ENCODE measurements around the gene TAB2. TPM values are rescaled to one million over a fixed set of nuclear protein-coding genes. Genes with fewer than 3 reads are reported as not detected.
"Not testable (repeated sequence)": the region's sequence is repeated elsewhere in the genome, so short reads cannot be mapped to it uniquely, and the experiment has no call there.

The TAB2 gene
- total RNA-seq, 1 experiment from 2014 or later, result 43.6 TPM

- DNase-seq, result no peak
- TF ChIP-seq, protein P1, sequence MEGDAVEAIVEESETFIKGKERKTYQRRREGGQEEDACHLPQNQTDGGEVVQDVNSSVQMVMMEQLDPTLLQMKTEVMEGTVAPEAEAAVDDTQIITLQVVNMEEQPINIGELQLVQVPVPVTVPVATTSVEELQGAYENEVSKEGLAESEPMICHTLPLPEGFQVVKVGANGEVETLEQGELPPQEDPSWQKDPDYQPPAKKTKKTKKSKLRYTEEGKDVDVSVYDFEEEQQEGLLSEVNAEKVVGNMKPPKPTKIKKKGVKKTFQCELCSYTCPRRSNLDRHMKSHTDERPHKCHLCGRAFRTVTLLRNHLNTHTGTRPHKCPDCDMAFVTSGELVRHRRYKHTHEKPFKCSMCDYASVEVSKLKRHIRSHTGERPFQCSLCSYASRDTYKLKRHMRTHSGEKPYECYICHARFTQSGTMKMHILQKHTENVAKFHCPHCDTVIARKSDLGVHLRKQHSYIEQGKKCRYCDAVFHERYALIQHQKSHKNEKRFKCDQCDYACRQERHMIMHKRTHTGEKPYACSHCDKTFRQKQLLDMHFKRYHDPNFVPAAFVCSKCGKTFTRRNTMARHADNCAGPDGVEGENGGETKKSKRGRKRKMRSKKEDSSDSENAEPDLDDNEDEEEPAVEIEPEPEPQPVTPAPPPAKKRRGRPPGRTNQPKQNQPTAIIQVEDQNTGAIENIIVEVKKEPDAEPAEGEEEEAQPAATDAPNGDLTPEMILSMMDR (IDR thresholded peaks at IDR 0.05; ENCODE audit: insufficient read depth in 1 of 2, low read depth in 1 of 2, low read length in 1 of 2, severe bottlenecking in 1 of 2, unreplicated experiment in 1 of 2), result no peak
- no peaks in the 10 kb centered on the region for H3K4me1 ChIP-seq
- Mint-ChIP-seq H3K27me3 (ENCODE audit: insufficient read depth, unreplicated experiment) (no peaks in the 10 kb centered on the region), H3K36me3 (ENCODE audit: insufficient read depth, unreplicated experiment) (no peaks in the 10 kb centered on the region), H3K27ac (ENCODE audit: unreplicated experiment) (no peak overlapping the region), H3K9me3 (ENCODE audit: unreplicated experiment) (no peaks in the 10 kb centered on the region), H3K4me3 (ENCODE audit: unreplicated experiment) (no peak overlapping the region), H3K4me1 (ENCODE audit: low read depth, unreplicated experiment) (no peaks in the 10 kb centered on the region)
- BruUV-seq (replicated peaks), result no TSS peak
- H3K4me3 ChIP-seq (ENCODE audit: low read depth, low read length), result no peak overlapping the region
- H3K9me3 ChIP-seq, result no peaks in the 10 kb centered on the region
- H3K36me3 ChIP-seq (ENCODE audit: control insufficient read depth, insufficient read depth, low read length), result no peaks in the 10 kb centered on the region
- CTCF ChIA-PET, result no interaction called here
- POLR2A ChIA-PET, result no interaction called here
- H3K27me3 ChIP-seq (replicated peaks; ENCODE audit: control insufficient read depth, insufficient read depth, low read length), result no peaks in the 10 kb centered on the region
- intact Hi-C loops (cut with micrococcal nuclease; ENCODE audit: unreplicated experiment), result no loop called here
Observed at GRCh38 chr6:149458196-149458595, 140.7 kb downstream of the TAB2 start.

DNA sequence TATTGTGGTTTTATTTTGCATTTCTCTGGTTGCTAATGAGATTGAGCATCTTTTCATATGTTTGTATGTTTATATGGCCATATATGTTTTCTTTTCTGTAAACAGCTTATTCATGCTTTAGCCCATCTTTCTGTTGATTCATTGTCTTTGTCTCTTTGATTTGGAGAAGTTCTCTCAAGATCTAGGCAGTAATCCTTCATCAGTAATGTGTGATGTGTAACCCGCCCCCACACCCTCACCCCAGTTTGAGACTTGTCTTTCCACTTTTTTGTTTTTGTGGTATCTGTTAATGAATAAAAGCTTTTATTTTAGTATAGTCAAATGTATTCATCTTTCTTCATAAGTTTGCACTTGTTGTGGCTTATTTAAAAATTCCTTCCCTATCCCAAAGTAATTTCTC is 141.3 kb downstream of the TAB2 start:
- CTCF ChIA-PET, result no interaction called here
- Histone ChIP-seq H3K4me3 (ENCODE audit: low read depth, low read length) (no peak overlapping the region), H3K36me3 (ENCODE audit: control insufficient read depth, insufficient read depth, low read length) (no peaks in the 10 kb centered on the region), H3K4me1 (no peaks in the 10 kb centered on the region), H3K9me3 (no peaks in the 10 kb centered on the region), H3K27me3 (replicated peaks; ENCODE audit: control insufficient read depth, insufficient read depth, low read length) (no peaks in the 10 kb centered on the region)
- BruUV-seq (replicated peaks), result no TSS peak
- Mint-ChIP-seq H3K36me3 (ENCODE audit: insufficient read depth, unreplicated experiment) (no peaks in the 10 kb centered on the region), H3K27ac (ENCODE audit: unreplicated experiment) (no peak overlapping the region), H3K4me1 (ENCODE audit: low read depth, unreplicated experiment) (no peaks in the 10 kb centered on the region), H3K27me3 (ENCODE audit: insufficient read depth, unreplicated experiment) (no peaks in the 10 kb centered on the region), H3K9me3 (ENCODE audit: unreplicated experiment) (no peaks in the 10 kb centered on the region), H3K4me3 (ENCODE audit: unreplicated experiment) (no peak overlapping the region)
- intact Hi-C loops (cut with micrococcal nuclease; ENCODE audit: unreplicated experiment), result no loop called here
- DNase-seq, result no peak
- TF ChIP-seq, protein P1 (IDR thresholded peaks at IDR 0.05; ENCODE audit: insufficient read depth in 1 of 2, low read depth in 1 of 2, low read length in 1 of 2, severe bottlenecking in 1 of 2, unreplicated experiment in 1 of 2), result no peak
- POLR2A ChIA-PET, result no interaction called here

- H3K27me3 ChIP-seq (replicated peaks; ENCODE audit: control insufficient read depth, insufficient read depth, low read length), result no peaks in the 10 kb centered on the region
- H3K4me1 ChIP-seq, result no peaks in the 10 kb centered on the region
- Mint-ChIP-seq H3K27me3 (ENCODE audit: insufficient read depth, unreplicated experiment) (no peaks in the 10 kb centered on the region), H3K4me1 (ENCODE audit: low read depth, unreplicated experiment) (no peaks in the 10 kb centered on the region), H3K27ac (ENCODE audit: unreplicated experiment) (no peak overlapping the region), H3K9me3 (ENCODE audit: unreplicated experiment) (no peaks in the 10 kb centered on the region), H3K36me3 (ENCODE audit: insufficient read depth, unreplicated experiment) (no peaks in the 10 kb centered on the region), H3K4me3 (ENCODE audit: unreplicated experiment) (no peak overlapping the region)
- no peaks in the 10 kb centered on the region for H3K9me3 ChIP-seq
- POLR2A ChIA-PET, result no interaction called here
- intact Hi-C loops (cut with micrococcal nuclease; ENCODE audit: unreplicated experiment), result no loop called here
- TF ChIP-seq, protein P1 (IDR thresholded peaks at IDR 0.05; ENCODE audit: insufficient read depth in 1 of 2, low read depth in 1 of 2, low read length in 1 of 2, severe bottlenecking in 1 of 2, unreplicated experiment in 1 of 2), result no peak
- no peak overlapping the region for H3K4me3 ChIP-seq (ENCODE audit: low read depth, low read length)
- DNase-seq, result no peak
- H3K36me3 ChIP-seq (ENCODE audit: control insufficient read depth, insufficient read depth, low read length), result no peaks in the 10 kb centered on the region
- BruUV-seq (replicated peaks), result no TSS peak
- CTCF ChIA-PET, result no interaction called here
Observed at GRCh38 chr6:149459761-149460160, 142.2 kb downstream of the TAB2 start.

GRCh38 chr6:149460249-149460648 is 142.7 kb downstream of the TAB2 start:
- H3K36me3 ChIP-seq (ENCODE audit: control insufficient read depth, insufficient read depth, low read length); H3K9me3 Mint-ChIP-seq (ENCODE audit: unreplicated experiment); POLR2A ChIA-PET; H3K27me3 ChIP-seq (replicated peaks; ENCODE audit: control insufficient read depth, insufficient read depth, low read length); intact Hi-C loops (cut with micrococcal nuclease; ENCODE audit: unreplicated experiment); H3K36me3 Mint-ChIP-seq (ENCODE audit: insufficient read depth, unreplicated experiment); H3K27ac Mint-ChIP-seq (ENCODE audit: unreplicated experiment); BruUV-seq (replicated peaks); H3K4me3 Mint-ChIP-seq (ENCODE audit: unreplicated experiment); H3K4me1 ChIP-seq; DNase-seq; CTCF ChIA-PET; H3K27me3 Mint-ChIP-seq (ENCODE audit: insufficient read depth, unreplicated experiment); H3K9me3 ChIP-seq; H3K4me1 Mint-ChIP-seq (ENCODE audit: low read depth, unreplicated experiment); H3K4me3 ChIP-seq (ENCODE audit: low read depth, low read length): not testable (repeated sequence)

All from Caco-2 (cell line).